HPDE6-E6E7 (cell line): ENCODE measurements around the gene TCP11L2.

Source experiments
- DNase-seq: peaks from one replicate; pipeline ENCODE4 v3.0.0; 2011; ENCODE audit warnings: missing footprints; ENCODE audit errors: extremely low spot score

Gene TCP11L2

GRCh38 chr12:106302401-106303201 is at the start of gene TCP11L2:
TSS of gene TCP11L2 (plus strand) at chr12:106302733. CDS start at chr12:106311076, 8,343 bp downstream.
- peak; percentile 56 for DNase-seq

- DNase-seq = no peak
Observed at GRCh38 chr12:106254724-106255123, 47.8 kb upstream of the TCP11L2 start.

GRCh38 chr12:106255493-106255892 is 47.0 kb upstream of the TCP11L2 start:
- DNase-seq = no peak

GRCh38 chr12:106255952-106256351 is 46.6 kb upstream of the TCP11L2 start:
- DNase-seq = no peak

- DNase-seq = no peak
Observed at GRCh38 chr12:106256524-106256923, 46.0 kb upstream of the TCP11L2 start.

GRCh38 chr12:106258226-106258625 is 44.3 kb upstream of the TCP11L2 start:
- DNase-seq = no peak

GRCh38 chr12:106258935-106259334 is 43.6 kb upstream of the TCP11L2 start:
- no peak for DNase-seq

- DNase-seq = no peak
Observed at GRCh38 chr12:106265116-106265515, 37.4 kb upstream of the TCP11L2 start.

GRCh38 chr12:106267535-106267934 is 35.0 kb upstream of the TCP11L2 start:
- DNase-seq = no peak

GRCh38 chr12:106269150-106269771 is 33.3 kb upstream of the TCP11L2 start:
- no peak for DNase-seq

- no peak for DNase-seq
Observed at GRCh38 chr12:106271575-106272505, 30.7 kb upstream of the TCP11L2 start.

GRCh38 chr12:106273491-106273890 is 29.0 kb upstream of the TCP11L2 start:
- DNase-seq = no peak

- no peak for DNase-seq
Observed at GRCh38 chr12:106274012-106274411, 28.5 kb upstream of the TCP11L2 start.

- DNase-seq = no peak
Observed at GRCh38 chr12:106274575-106275121, 27.9 kb upstream of the TCP11L2 start.

- no peak for DNase-seq
Observed at GRCh38 chr12:106275458-106275857, 27.1 kb upstream of the TCP11L2 start.

- DNase-seq = no peak
Observed at GRCh38 chr12:106276032-106276740, 26.3 kb upstream of the TCP11L2 start.

- DNase-seq = no peak
Observed at GRCh38 chr12:106280106-106280505, 22.4 kb upstream of the TCP11L2 start.

- no peak for DNase-seq
Observed at GRCh38 chr12:106281056-106281782, 21.3 kb upstream of the TCP11L2 start.

GRCh38 chr12:106281804-106282203 is 20.7 kb upstream of the TCP11L2 start:
- no peak for DNase-seq

- peak; percentile 60 for DNase-seq
Observed at GRCh38 chr12:106282457-106283097, 20.0 kb upstream of the TCP11L2 start.
